Kidney (tissue), 14 donors: ENCODE results near the gene FOXK1. TPM values are rescaled to one million over a fixed set of nuclear protein-coding genes. Genes with fewer than 3 reads are reported as not detected.
A peak's percentile ranks its signal among the peaks of the same experiment; 100 is the strongest.

Source experiments
- DNase-seq, 5 donors: peaks; one replicate each; pipeline ENCODE4 v3.0.0-alpha.2; 2013 to 2020
- FAIRE-seq: peaks from 2 replicates; lab custom pipeline; 2012; peaks lifted over from hg19 to GRCh38; lab: Jason Lieb, UNC
- H3K27ac ChIP-seq, 2 donors: one replicate each; pipeline ENCODE4 v1.7.0; 2013; ENCODE audit warnings: low read depth in 2 of 2, low read length in 2 of 2, inconsistent platforms in 1 of 2
- H3K27me3 ChIP-seq: one replicate; pipeline ENCODE4 v1.7.1; 2013; ENCODE audit warnings: low read length, inconsistent platforms; ENCODE audit not compliant: control insufficient read depth, insufficient read depth
- H3K36me3 ChIP-seq, 3 donors: one replicate each; pipeline versions ENCODE4 v1.7.0 to v1.7.1; 2013; ENCODE audit warnings: low read length in 3 of 3, control low read depth in 1 of 3, inconsistent platforms in 1 of 3; ENCODE audit not compliant: insufficient read depth in 3 of 3, control insufficient read depth in 2 of 3
- H3K4me1 ChIP-seq, 3 donors: one replicate each; pipeline versions ENCODE4 v1.7.0 to v1.7.1; 2013; ENCODE audit warnings: low read length in 3 of 3, inconsistent platforms in 1 of 3, low read depth in 1 of 3; ENCODE audit not compliant: control insufficient read depth in 2 of 3, insufficient read depth in 2 of 3
- H3K4me3 ChIP-seq, 3 donors: one replicate each; pipeline versions ENCODE4 v1.7.0 to v1.8.1; 2013; ENCODE audit warnings: low read length in 3 of 3, control low read depth in 1 of 3, inconsistent platforms in 1 of 3
- H3K9ac ChIP-seq, 3 donors: one replicate each; pipeline versions ENCODE4 v1.7.0 to v1.7.1; 2013; ENCODE audit warnings: low read length in 3 of 3, control low read depth in 1 of 3, inconsistent platforms in 1 of 3
- H3K9me3 ChIP-seq, 3 donors: one replicate each; pipeline versions ENCODE4 v1.7.0 to v1.7.1; 2013; ENCODE audit warnings: low read length in 3 of 3, control low read depth in 1 of 3, inconsistent platforms in 1 of 3; ENCODE audit not compliant: control insufficient read depth in 2 of 3, insufficient read depth in 1 of 3
- CTCF ChIP-seq: IDR thresholded peaks from 3 replicates; pipeline ENCODE4 v1.5.1; 2012; ENCODE audit warnings: mild to moderate bottlenecking, moderate library complexity, borderline replicate concordance; ENCODE audit not compliant: insufficient read depth; ENCODE audit errors: extremely low read depth
- intact Hi-C: fragments of 100-400 bp; cut with DNase I; formaldehyde crosslinking; loops from one replicate; pipeline ENCODE4 v1.11.1; 2022
- polyA plus RNA-seq: library from polyadenylated mRNA; stranded (reverse); fragments of 350-450 nt; fragmentation: Illumina TruSeq; extraction: RNeasy Lipid Tissue Mini Kit (QIAGEN cat#74804); gene quantifications from one replicate; pipeline ENCODE4 v1.2.3, GENCODE V29; 2014; ENCODE audit warnings: low read depth, low replicate concordance; ENCODE audit not compliant: insufficient read depth
- total RNA-seq: library from RNA; stranded (reverse); fragmentation: NEBNext Ultra II Directional; extraction: Animal tissue kit (Norgen Biotek cat#: 25700); gene quantifications from one replicate; pipeline ENCODE4 v1.2.1, GENCODE V29; 2021
- donor health status: control.
- donor health status: control.
- donor health status: control.
- donor health status: control.
- donor health status: control.
- donor health status: DM: yes; HTN: yes; CAD: no.
- donor health status: Normal renal cell carcinoma (clear cell type).

FOXK1 gene
- total and polyA plus RNA-seq, 2 donors from 2014 or later = 3.9 to 44.2 TPM

- no peak for DNase-seq
- intact Hi-C loops = loop anchor here (10.0 kb wide), 1 partner anchor 140 kb away; no protein-coding TSS in a partner anchor
Observed at GRCh38 chr7:4755045-4755444, 73.0 kb downstream of the FOXK1 start.

GRCh38 chr7:4758111-4758510 is 76.0 kb downstream of the FOXK1 start:
- Histone ChIP-seq H3K9me3 (no peaks in the 10 kb centered on the region), H3K9ac (no peak overlapping the region), H3K27ac (no peak overlapping the region), H3K4me3 (no peak overlapping the region), H3K27me3 (no peaks in the 10 kb centered on the region), H3K36me3 (peaks cover 0 to 48% (median 30%) of the 10 kb centered on the region in 3 donors), H3K4me1 (peaks cover 0 to 5% (median 0%) of the 10 kb centered on the region in 3 donors)
- DNase-seq (no peak), FAIRE-seq (no peak)
- no peak for TF ChIP-seq CTCF
- intact Hi-C loops = loop anchor here (10.0 kb wide), 1 partner anchor 143 kb away; no protein-coding TSS in a partner anchor

More at GRCh38 chr7:4755045-4755444, 73.0 kb downstream of the FOXK1 start:
- Histone ChIP-seq H3K9ac (no peak overlapping the region), H3K4me3 (no peak overlapping the region), H3K36me3 (peaks cover 0 to 34% (median 20%) of the 10 kb centered on the region in 3 donors), H3K4me1 (peaks cover 0 to 5% (median 0%) of the 10 kb centered on the region in 3 donors), H3K27me3 (no peaks in the 10 kb centered on the region), H3K9me3 (no peaks in the 10 kb centered on the region), H3K27ac (no peak overlapping the region)
- no peak for TF ChIP-seq CTCF
- no peak for FAIRE-seq

- TF ChIP-seq CTCF = no peak
- H3K4me1 ChIP-seq = no peaks in the 10 kb centered on the region
- DNase-seq (no peak), FAIRE-seq (no peak)
- no peak overlapping the region for H3K27ac ChIP-seq
- no peak overlapping the region for H3K4me3 ChIP-seq
- H3K27me3 ChIP-seq = no peaks in the 10 kb centered on the region
- H3K9ac ChIP-seq = no peak overlapping the region
- intact Hi-C loops = loop anchor here (10.0 kb wide), 1 partner anchor 144 kb away; no protein-coding TSS in a partner anchor
- H3K36me3 ChIP-seq = peaks cover 0 to 55% (median 34%) of the 10 kb centered on the region in 3 donors
- H3K9me3 ChIP-seq = no peaks in the 10 kb centered on the region
Observed at GRCh38 chr7:4758791-4759190, 76.7 kb downstream of the FOXK1 start.

GRCh38 chr7:4759211-4759610 is 77.1 kb downstream of the FOXK1 start:
- FAIRE-seq (no peak), DNase-seq (peak in 1 of 5 donors; percentile 77)
- Histone ChIP-seq H3K36me3 (peaks cover 0 to 58% (median 35%) of the 10 kb centered on the region in 3 donors), H3K27me3 (no peaks in the 10 kb centered on the region), H3K9me3 (no peaks in the 10 kb centered on the region), H3K4me3 (no peak overlapping the region), H3K9ac (no peak overlapping the region), H3K4me1 (no peaks in the 10 kb centered on the region), H3K27ac (no peak overlapping the region)
- no peak for TF ChIP-seq CTCF
- intact Hi-C loops = loop anchor here (10.0 kb wide), 1 partner anchor 144 kb away; no protein-coding TSS in a partner anchor
